Right lobe of liver (tissue), 4 donors: ENCODE data around the gene CCDC150.

Experiments
- POLR2A ChIP-seq: fragments of 450-650 bp; IDR thresholded peaks from one replicate; pipeline ENCODE4 v1.6.1; 2017; ENCODE audit warnings: antibody characterized with exemption, mild to moderate bottlenecking
- TF ChIP-seq, protein P1 (sequence below), 4 donors: fragments of 200-600 bp in 3 of 4; fragments of 450-650 bp in 1 of 4; IDR thresholded peaks; one replicate each; pipeline versions ENCODE4 v1.5.1 to v1.8.0; 2016 to 2022; ENCODE audit warnings: antibody characterized with exemption in 4 of 4, mild to moderate bottlenecking in 2 of 4
- donor health status: DM: no; HTN: no; CAD: no.
- donor health status: DM: no; HTN: no; CAD: no.
- donor health status: DM: no; HTN: yes; CAD: no.

DNA sequence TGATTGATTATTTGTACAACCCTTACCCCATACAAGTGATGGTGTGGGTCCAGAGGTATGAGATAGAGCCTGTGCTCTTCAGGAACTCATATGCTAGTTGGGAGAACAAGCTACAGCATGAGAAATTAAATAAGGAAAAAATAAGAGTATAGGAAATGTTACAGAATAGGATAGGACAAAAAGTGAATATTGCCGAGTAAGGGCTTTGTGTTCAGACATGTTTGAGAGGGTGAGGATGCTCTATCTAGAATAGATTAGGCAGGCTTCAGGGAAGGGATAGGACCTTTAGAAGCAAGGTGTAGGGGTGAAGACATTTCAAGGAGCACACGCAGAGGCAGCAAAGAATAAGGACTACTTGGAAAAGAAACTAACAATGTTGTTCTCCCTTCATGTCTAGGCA, 17.8 kb downstream of the CCDC150 start:
- no peak for TF ChIP-seq POLR2A
- TF ChIP-seq, protein P1, sequence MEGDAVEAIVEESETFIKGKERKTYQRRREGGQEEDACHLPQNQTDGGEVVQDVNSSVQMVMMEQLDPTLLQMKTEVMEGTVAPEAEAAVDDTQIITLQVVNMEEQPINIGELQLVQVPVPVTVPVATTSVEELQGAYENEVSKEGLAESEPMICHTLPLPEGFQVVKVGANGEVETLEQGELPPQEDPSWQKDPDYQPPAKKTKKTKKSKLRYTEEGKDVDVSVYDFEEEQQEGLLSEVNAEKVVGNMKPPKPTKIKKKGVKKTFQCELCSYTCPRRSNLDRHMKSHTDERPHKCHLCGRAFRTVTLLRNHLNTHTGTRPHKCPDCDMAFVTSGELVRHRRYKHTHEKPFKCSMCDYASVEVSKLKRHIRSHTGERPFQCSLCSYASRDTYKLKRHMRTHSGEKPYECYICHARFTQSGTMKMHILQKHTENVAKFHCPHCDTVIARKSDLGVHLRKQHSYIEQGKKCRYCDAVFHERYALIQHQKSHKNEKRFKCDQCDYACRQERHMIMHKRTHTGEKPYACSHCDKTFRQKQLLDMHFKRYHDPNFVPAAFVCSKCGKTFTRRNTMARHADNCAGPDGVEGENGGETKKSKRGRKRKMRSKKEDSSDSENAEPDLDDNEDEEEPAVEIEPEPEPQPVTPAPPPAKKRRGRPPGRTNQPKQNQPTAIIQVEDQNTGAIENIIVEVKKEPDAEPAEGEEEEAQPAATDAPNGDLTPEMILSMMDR (IDR thresholded peaks at IDR 0.05): no peak
